T-helper 1 cell treated with Interleukin-12 subunit alpha and Interleukin-12 subunit beta and Interleukin-4 antibody, amounts not matched to agents 30 μg/mL and 1 μg/mL, for 36 hours (primary cell): ENCODE measurements around the gene AQP6.

Source experiments
- H3K27ac Mint-ChIP-seq: one replicate; pipeline ENCODE4 v1.8.0; 2021; ENCODE audit warnings: mild to moderate bottlenecking, mixed read lengths
- H3K27me3 Mint-ChIP-seq: one replicate; pipeline ENCODE4 v1.8.0; 2021; ENCODE audit warnings: low read depth, mixed read lengths
- H3K36me3 Mint-ChIP-seq: one replicate; pipeline ENCODE4 v1.8.0; 2021; ENCODE audit warnings: low read depth, mixed read lengths
- H3K4me1 Mint-ChIP-seq: one replicate; pipeline ENCODE4 v1.8.0; 2021; ENCODE audit warnings: low read depth, mixed read lengths
- H3K4me3 Mint-ChIP-seq: one replicate; pipeline ENCODE4 v1.8.0; 2021; ENCODE audit warnings: mild to moderate bottlenecking, moderate library complexity, mixed read lengths
- H3K9me3 Mint-ChIP-seq: one replicate; pipeline ENCODE4 v1.8.0; 2021; ENCODE audit warnings: mixed read lengths

AQP6 gene

GRCh38 chr12:50006754-50007442, 34.2 kb downstream of the AQP6 start:
- Mint-ChIP-seq H3K4me1 (peaks cover 17% of the 10 kb centered on the region), H3K4me3 (no peak overlapping the region), H3K27ac (peak overlapping the region; percentile 27), H3K36me3 (peaks cover 33% of the 10 kb centered on the region), H3K27me3 (no peaks in the 10 kb centered on the region), H3K9me3 (no peaks in the 10 kb centered on the region)

- Mint-ChIP-seq H3K36me3 (peaks cover 25% of the 10 kb centered on the region), H3K4me3 (no peak overlapping the region), H3K9me3 (no peaks in the 10 kb centered on the region), H3K27me3 (no peaks in the 10 kb centered on the region), H3K4me1 (peaks cover 16% of the 10 kb centered on the region), H3K27ac (peak overlapping the region; percentile 61)
Observed at GRCh38 chr12:50013361-50014147, 40.8 kb downstream of the AQP6 start.

GRCh38 chr12:50014342-50014741, 41.6 kb downstream of the AQP6 start:
- peaks cover 21% of the 10 kb centered on the region for H3K4me1 Mint-ChIP-seq
- no peaks in the 10 kb centered on the region for H3K9me3 Mint-ChIP-seq
- no peaks in the 10 kb centered on the region for H3K27me3 Mint-ChIP-seq
- no peak overlapping the region for H3K27ac Mint-ChIP-seq
- peaks cover 27% of the 10 kb centered on the region for H3K36me3 Mint-ChIP-seq
- no peak overlapping the region for H3K4me3 Mint-ChIP-seq

GRCh38 chr12:50016501-50017475, 44.0 kb downstream of the AQP6 start:
- no peak overlapping the region for H3K4me3 Mint-ChIP-seq
- peaks cover 30% of the 10 kb centered on the region for H3K4me1 Mint-ChIP-seq
- H3K27ac Mint-ChIP-seq = no peak overlapping the region
- peaks cover 26% of the 10 kb centered on the region for H3K36me3 Mint-ChIP-seq
- no peaks in the 10 kb centered on the region for H3K9me3 Mint-ChIP-seq
- H3K27me3 Mint-ChIP-seq = no peaks in the 10 kb centered on the region

- peaks cover 28% of the 10 kb centered on the region for H3K36me3 Mint-ChIP-seq
- H3K4me1 Mint-ChIP-seq = peaks cover 32% of the 10 kb centered on the region
- no peak overlapping the region for H3K4me3 Mint-ChIP-seq
- H3K27ac Mint-ChIP-seq = no peak overlapping the region
- H3K9me3 Mint-ChIP-seq = no peaks in the 10 kb centered on the region
- no peaks in the 10 kb centered on the region for H3K27me3 Mint-ChIP-seq
Observed at GRCh38 chr12:50017641-50018040, 44.9 kb downstream of the AQP6 start.

- Mint-ChIP-seq H3K27me3 (no peaks in the 10 kb centered on the region), H3K9me3 (no peaks in the 10 kb centered on the region), H3K4me1 (peaks cover 36% of the 10 kb centered on the region), H3K27ac (no peak overlapping the region), H3K4me3 (no peak overlapping the region), H3K36me3 (peaks cover 30% of the 10 kb centered on the region)
Observed at GRCh38 chr12:50018154-50018553, 45.4 kb downstream of the AQP6 start.

GRCh38 chr12:50018968-50019367, 46.2 kb downstream of the AQP6 start:
- H3K4me1 Mint-ChIP-seq = peaks cover 34% of the 10 kb centered on the region
- peak overlapping the region; percentile 3 for H3K27ac Mint-ChIP-seq
- no peaks in the 10 kb centered on the region for H3K9me3 Mint-ChIP-seq
- H3K36me3 Mint-ChIP-seq = peaks cover 22% of the 10 kb centered on the region
- H3K4me3 Mint-ChIP-seq = no peak overlapping the region
- H3K27me3 Mint-ChIP-seq = no peaks in the 10 kb centered on the region

- Mint-ChIP-seq H3K4me3 (no peak overlapping the region), H3K4me1 (peaks cover 34% of the 10 kb centered on the region), H3K9me3 (no peaks in the 10 kb centered on the region), H3K36me3 (peaks cover 17% of the 10 kb centered on the region), H3K27ac (no peak overlapping the region), H3K27me3 (no peaks in the 10 kb centered on the region)
Observed at GRCh38 chr12:50019524-50019923, 46.8 kb downstream of the AQP6 start.

- H3K36me3 Mint-ChIP-seq = peaks cover 22% of the 10 kb centered on the region
- H3K27ac Mint-ChIP-seq = no peak overlapping the region
- no peak overlapping the region for H3K4me3 Mint-ChIP-seq
Observed at GRCh38 chr12:50021031-50021430, 48.3 kb downstream of the AQP6 start.

GRCh38 chr12:50022903-50023302, 50.2 kb downstream of the AQP6 start:
- no peaks in the 10 kb centered on the region for H3K27me3 Mint-ChIP-seq
- H3K4me3 Mint-ChIP-seq = no peak overlapping the region
- peaks cover 2% of the 10 kb centered on the region for H3K9me3 Mint-ChIP-seq
- peak overlapping the region; percentile 28 for H3K27ac Mint-ChIP-seq
- peaks cover 18% of the 10 kb centered on the region for H3K36me3 Mint-ChIP-seq
- peaks cover 40% of the 10 kb centered on the region for H3K4me1 Mint-ChIP-seq

More at GRCh38 chr12:50021031-50021430, 48.3 kb downstream of the AQP6 start:
- Mint-ChIP-seq H3K27me3 (no peaks in the 10 kb centered on the region), H3K4me1 (peaks cover 40% of the 10 kb centered on the region), H3K9me3 (peaks cover 2% of the 10 kb centered on the region)

GRCh38 chr12:50024227-50024626, 51.5 kb downstream of the AQP6 start:
- H3K9me3 Mint-ChIP-seq = peaks cover 2% of the 10 kb centered on the region
- no peaks in the 10 kb centered on the region for H3K27me3 Mint-ChIP-seq
- peaks cover 16% of the 10 kb centered on the region for H3K36me3 Mint-ChIP-seq
- H3K4me1 Mint-ChIP-seq = peaks cover 36% of the 10 kb centered on the region
- peak overlapping the region; percentile 95 for H3K27ac Mint-ChIP-seq
- peak overlapping the region; percentile 98 for H3K4me3 Mint-ChIP-seq

- Mint-ChIP-seq H3K27ac (peak overlapping the region; percentile 95), H3K4me3 (peak overlapping the region; percentile 98), H3K4me1 (peaks cover 35% of the 10 kb centered on the region), H3K27me3 (no peaks in the 10 kb centered on the region), H3K36me3 (peaks cover 16% of the 10 kb centered on the region), H3K9me3 (peaks cover 2% of the 10 kb centered on the region)
Observed at GRCh38 chr12:50024805-50025186, 52.0 kb downstream of the AQP6 start.

- peaks cover 2% of the 10 kb centered on the region for H3K9me3 Mint-ChIP-seq
- peaks cover 16% of the 10 kb centered on the region for H3K36me3 Mint-ChIP-seq
- peaks cover 5% of the 10 kb centered on the region for H3K27me3 Mint-ChIP-seq
Observed at GRCh38 chr12:50025187-50026059, 52.7 kb downstream of the AQP6 start, which contains the start of gene RACGAP1. RACGAP1 (minus strand) TSS chr12:50025494; CDS start chr12:50016715, 8,779 bp downstream.

More at GRCh38 chr12:50025187-50026059, 52.7 kb downstream of the AQP6 start, which contains the start of gene RACGAP1:
- Mint-ChIP-seq H3K4me1 (peaks cover 33% of the 10 kb centered on the region), H3K27ac (peak within 1 kb of the TSS; percentile 95), H3K4me3 (peak within 1 kb of the TSS; percentile 98)
